CD4-positive, alpha-beta T cell treated with Interferon alpha-2 for 1 hour (primary cell): ENCODE results near the gene SNRPN.
"Not testable (repeated sequence)": the region's sequence is repeated elsewhere in the genome, so short reads cannot be mapped to it uniquely, and the experiment has no call there.

Experiments
- DNase-seq, 2 donors: peaks; one replicate each; pipeline ENCODE4 v3.0.0-alpha.2; 2020 to 2022

The SNRPN gene

DNA sequence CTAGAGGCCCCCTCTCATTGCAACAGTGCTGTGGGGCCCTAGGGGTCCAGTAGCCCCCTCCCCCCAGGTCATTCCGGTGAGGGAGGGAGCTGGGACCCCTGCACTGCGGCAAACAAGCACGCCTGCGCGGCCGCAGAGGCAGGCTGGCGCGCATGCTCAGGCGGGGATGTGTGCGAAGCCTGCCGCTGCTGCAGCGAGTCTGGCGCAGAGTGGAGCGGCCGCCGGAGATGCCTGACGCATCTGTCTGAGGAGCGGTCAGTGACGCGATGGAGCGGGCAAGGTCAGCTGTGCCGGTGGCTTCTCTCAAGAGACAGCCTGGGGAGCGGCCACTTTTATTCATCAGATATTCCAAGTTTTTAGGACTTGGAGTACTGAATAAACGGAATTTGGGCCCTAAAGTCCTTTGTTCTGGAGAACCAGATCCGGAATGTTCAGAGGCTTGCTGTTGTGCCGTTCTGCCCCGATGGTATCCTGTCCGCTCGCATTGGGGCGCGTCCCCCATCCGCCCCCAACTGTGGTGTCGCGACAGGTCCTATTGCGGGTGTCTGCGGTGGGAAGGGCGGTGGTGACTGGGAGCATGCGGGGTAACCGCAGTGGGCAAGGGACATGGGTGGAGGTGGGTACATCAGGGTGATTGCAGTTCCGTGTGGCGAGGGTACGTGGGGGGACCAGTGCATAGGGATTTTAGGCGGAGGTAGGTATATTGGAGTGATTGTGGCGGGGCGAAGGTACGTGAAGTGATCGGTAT lies at the start of gene SNRPN, which contains the start of gene SNURF:
Gene SNRPN (plus strand): TSS at position 205 of the 748 bp plus-strand sequence. CDS start 19,467 bp downstream, outside the sequence.
Gene SNURF (plus strand): TSS at position 205 of the 748 bp plus-strand sequence. CDS start 62 bp downstream, at position 267.
- peak; percentile 59 to 68 for DNase-seq

DNA sequence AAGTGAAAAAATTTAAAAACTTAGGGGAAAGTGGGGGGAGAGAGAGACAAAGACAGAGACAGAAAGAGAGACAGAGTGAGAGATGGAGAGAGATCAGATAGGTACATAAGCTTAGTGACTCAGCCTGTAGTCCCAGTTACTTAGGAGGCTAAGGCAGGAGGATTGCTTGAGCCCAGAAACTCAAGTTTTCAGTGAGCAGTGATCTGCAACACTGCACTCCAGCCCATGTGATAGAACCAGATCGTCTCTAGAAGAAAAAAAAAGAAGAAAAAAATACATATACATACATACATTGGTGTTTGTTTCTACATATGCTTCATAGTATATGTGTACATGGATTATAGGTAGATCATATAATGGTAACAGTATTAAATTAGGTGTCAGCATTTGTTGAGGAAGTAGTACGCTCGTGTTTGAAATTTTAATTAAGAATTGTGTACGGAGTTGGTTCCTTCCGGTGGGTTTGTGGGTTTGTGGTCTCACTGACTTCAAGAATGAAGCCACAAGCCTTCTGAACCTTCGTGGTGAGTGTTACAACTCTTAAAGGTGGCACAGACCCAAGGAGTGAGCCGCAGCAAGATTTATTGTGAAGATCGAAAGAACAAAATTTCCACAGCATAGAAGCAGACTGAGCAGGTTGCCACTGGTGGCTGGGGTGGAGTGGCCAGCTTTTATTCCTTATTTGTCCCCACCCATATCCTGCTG lies 38.3 kb upstream of the SNRPN start:
- peak in 1 of 2 donors; percentile 1 for DNase-seq

DNA sequence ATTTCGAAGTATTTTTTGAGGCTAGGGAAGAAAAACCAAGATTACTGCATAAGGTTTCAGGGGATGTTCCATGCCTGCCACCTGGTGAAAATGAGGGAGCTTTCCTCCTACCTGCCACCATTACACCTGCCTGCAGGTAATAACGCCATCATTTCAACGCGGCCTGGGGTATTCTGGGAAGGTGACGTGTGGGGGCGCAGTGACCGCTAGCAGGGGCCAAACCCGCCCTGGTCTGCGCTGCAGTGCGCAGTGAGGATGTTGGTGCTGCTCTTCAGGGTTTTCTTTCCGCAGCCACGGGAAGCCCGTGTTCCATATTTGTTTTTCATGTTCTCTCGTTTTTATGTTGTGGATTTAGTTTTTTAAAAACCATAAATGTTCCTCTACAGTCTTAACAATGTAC lies 37.4 kb upstream of the SNRPN start:
- no peak for DNase-seq

DNA sequence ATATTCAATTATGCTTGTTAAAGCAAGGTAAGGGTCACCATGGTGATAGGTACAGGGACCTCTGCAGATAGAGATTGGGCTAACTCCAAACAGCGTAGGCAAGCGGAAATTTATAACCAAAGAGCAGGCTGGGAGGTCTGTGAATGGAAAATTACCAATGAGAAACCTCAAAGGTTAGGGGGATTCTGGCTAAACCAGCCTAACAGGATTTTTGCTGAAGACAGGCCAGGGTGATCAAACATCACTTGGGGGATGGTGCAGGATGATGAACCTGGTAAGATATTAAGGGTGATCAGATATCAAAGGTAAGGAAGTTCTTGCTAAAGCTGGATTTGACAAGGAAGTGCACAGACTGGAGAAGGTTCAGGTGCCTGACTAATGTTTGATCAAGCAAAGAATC lies 35.3 kb upstream of the SNRPN start:
- DNase-seq = no peak

DNA sequence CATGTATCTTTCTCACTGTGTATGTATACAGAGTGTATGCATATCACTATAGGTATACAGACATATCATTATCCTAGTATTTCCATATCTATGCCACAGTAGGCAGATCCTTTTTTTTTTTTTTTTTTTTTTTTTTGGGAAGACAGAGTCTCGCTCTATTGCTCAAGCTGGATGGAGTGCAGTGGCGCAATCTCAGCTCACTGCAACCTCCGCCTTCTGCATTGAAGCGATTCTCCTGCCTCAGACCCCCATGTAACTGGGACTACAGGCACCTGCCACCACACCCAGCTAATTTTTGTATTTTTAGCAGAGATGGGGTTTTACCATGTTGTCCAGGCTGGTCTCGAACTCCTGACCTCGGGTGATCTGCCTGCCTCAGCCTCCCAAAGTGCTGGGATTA lies 32.0 kb upstream of the SNRPN start:
- DNase-seq = not testable (repeated sequence)

DNA sequence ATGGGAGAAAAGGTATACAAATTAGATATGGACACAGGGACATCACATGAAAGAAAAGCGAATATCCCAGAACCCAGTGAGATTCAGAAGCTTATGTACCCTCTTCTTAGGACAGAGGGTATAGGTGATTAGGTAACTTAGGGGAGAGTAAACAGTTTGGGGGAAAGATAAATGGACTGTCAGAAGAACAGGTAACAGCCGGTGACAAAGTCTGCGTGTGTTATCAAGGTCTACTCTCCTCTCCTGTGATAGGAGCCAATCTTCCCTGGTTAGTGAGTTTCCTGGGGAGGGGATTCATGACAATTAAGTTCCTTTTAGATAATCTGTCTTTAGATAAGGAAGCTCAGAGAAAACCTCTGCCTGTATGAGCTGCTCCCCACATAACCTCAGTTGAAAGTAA lies 30.6 kb upstream of the SNRPN start:
- no peak for DNase-seq

DNA sequence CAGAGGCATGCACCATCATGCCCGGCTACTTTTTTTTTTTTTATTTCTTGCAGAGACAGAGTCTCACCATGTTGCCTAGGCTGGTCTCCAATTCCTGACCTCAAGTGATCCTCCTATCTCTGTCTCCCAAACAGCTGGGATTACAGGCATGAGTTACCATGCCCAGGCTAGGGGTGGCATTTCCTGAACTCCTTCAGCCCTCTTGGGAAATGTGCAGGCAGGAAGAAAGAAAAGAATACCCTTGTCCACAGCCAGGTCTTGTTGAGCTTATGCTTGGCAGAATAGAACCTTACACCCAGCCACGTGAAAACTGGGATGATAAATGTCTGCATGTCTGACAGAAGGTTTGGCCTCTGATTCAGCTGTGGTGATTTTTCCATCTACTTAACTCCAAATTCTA lies 30.2 kb upstream of the SNRPN start:
- no peak for DNase-seq

DNA sequence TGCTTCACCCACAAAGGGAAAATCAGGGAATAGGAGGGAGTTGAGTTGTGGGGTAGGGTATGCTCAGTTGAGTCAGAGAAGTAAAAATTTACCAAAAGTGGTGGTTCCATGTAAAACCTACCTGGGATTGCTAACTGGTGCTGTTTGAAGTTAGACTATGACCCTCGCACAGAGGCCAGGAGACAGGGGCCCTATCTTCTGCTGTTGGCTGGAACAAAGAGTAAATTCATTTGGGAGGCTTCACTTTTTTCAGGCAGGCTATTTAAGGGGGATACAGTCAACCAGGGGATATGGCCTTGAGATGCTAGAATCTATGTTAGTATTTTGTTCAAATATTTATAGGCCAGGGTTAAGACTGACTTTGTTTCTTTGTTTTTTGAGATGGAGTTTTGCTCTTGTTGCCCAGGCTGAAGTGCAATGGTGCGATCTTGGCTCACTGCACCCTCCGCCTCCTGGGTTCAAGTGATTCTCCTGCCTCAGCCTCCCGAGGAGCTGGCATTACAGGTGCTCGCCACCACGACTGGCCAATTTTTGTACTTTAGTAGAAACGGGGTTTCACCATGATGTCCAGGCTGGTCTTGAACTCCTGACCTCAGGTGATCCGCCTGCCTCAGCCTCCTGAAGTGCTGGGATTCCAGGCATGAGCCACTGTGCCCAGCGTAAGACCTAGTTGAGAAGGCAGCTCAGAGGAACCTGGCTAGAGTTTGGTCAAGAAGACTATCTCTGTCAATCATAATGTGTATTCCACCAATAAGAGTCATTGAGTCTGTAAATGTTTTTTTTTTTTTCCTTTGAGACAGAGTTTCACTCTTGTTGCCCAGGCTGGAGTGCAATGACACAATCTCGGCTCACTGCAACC lies 22.7 kb upstream of the SNRPN start:
- not testable (repeated sequence) for DNase-seq

DNA sequence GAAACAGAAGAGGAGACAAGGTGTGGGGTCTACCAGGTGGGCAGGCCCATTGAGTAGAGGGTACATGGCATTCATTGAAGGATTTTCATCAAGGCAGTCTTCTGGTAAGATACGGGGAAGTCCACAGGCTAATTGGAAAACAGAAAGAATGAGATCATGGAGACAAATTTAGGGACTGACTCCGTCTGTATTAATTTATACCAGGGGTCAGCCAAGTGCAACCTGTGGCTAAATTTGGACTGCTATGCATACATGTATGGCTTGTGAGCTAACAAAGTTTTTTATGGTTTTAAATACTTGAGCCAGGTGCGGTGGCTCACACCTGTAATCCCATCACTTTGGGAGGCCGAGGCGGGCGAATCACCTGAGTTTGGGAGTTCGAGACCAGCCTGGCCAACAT lies 21.1 kb upstream of the SNRPN start:
- no peak for DNase-seq

DNA sequence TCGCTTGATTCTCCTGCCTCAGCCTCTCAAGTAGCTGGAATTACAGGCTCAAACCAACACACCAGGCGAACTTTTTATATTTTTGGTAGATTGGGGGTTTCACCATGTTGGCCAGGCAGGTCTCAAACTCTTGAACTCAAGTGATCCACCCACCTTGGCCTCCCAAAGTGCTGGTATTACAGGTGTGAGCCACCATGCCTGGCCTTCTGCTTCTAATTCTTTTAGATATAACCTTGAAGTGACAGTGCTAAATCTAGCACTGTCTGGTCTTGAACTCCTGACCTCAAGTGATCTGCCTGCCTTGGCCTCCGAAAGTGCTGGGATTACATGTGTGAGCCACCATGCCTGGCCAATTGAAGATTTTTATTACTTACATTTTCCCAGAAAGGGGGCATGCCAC lies 16.6 kb upstream of the SNRPN start:
- not testable (repeated sequence) for DNase-seq

DNA sequence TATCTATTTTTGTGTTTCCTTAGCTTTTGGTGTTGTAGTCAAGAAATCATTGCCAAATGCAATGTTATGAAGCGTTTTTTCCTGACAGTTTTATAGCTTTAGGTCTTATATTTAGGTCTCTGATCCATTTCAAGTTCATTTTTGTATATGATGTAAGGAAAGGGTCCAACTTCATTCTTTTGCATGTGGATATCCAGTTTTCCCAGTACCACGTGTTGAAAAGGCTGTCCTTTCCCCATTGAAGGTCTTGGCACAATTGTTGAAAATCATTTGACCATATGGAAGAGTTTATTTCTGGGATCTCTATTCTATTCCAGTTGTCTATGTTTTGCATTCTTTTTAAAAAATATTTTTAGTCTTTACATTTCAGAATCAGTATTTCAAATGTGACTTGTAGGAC lies 14.6 kb upstream of the SNRPN start:
- no peak for DNase-seq

DNA sequence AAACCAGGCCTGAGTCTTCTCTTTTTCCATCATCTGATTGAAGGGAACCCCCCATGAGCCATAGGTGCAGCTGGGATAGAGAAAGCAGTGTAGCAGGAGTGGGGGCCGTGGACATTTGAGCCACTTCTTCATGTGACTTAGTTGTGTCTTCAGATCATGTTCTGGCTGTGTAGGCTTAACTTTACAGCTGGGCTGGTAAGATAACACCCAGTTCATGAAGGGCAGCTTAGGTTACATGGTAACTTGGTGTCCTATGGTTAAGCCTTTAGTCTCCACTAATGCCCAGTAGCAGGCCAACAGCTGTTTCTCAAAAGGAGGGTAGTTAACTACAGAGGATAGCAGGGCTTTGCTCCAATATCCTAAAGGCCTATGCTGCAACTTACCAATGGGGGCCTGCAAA lies 11.4 kb upstream of the SNRPN start:
- no peak for DNase-seq

DNA sequence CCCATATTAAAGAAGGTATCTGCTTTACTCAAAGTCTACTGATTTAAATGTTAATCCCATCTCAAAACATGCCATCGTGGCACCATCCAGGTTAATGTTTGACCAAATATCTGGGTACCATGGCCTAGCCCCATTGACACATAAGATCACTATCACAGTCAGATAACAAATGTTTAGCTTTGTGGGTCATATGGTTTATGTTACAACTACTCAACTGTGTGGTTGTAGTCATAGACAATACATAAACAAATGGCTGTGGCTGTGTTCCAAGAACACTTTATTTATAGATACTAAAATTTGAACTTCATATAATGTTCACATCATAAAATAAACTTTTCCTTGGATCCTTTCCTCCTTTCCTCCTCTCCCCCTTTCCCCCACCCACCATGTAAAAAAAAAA lies 9.8 kb upstream of the SNRPN start:
- DNase-seq = no peak

DNA sequence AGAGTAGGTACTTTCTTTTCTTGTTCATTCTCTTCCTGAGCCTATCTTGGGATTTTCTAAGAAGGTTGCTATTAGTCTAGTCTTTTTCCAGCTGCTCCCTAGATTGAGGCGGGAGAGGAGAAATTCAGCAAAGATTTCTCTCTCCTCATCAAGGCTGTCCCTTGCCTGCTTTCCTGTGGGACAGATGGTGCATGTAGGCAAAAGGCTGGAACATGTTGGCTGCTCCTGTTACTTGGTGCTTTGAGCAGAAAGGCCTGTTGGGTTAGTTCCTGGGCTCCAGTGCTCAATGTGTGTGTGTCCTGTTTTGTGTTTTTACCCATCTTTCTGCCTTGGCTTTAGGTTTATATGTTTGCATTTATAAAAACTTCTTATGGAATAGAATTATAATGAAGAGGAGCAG lies 9.1 kb upstream of the SNRPN start:
- DNase-seq = no peak

DNA sequence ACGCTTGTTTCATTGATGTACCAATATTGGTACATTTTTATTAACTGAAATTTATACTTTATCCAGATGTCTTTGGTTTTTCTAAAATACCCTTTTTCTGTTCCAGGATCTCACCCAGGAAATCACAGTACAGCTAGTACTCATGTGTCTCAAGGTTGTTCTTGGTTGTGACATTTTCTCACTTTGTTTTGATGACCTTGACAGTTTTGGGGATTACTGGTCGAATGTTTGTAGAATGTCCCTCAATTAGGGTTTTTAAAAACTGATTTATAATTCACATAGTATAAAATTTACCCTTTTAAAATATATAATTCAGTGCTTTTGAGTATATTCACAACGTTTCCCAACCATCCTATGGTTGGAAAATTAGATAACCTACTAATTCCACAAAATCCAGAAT lies 6.3 kb upstream of the SNRPN start:
- DNase-seq = no peak

DNA sequence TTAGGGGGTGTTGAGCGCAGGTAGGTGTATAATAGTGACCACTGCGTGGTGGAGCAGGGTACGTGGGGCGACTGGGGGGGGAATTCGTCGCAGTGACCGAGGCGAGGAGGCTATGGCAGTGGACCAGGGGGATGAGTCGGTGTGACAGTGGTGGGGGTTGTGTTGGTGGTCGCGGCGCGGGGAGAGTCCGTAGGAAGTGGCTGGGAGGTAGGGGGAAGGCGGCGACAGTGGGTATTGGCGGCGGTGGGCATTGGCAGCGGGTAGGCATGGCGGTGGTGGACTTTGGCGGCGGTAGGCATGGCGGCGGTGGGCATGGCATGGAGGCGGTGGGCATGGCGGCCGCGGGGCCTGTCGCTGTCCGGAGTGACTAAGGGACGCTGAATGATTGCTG lies 739 bp downstream of the SNRPN start:
- peak in 1 of 2 donors; percentile 26 for DNase-seq

DNA sequence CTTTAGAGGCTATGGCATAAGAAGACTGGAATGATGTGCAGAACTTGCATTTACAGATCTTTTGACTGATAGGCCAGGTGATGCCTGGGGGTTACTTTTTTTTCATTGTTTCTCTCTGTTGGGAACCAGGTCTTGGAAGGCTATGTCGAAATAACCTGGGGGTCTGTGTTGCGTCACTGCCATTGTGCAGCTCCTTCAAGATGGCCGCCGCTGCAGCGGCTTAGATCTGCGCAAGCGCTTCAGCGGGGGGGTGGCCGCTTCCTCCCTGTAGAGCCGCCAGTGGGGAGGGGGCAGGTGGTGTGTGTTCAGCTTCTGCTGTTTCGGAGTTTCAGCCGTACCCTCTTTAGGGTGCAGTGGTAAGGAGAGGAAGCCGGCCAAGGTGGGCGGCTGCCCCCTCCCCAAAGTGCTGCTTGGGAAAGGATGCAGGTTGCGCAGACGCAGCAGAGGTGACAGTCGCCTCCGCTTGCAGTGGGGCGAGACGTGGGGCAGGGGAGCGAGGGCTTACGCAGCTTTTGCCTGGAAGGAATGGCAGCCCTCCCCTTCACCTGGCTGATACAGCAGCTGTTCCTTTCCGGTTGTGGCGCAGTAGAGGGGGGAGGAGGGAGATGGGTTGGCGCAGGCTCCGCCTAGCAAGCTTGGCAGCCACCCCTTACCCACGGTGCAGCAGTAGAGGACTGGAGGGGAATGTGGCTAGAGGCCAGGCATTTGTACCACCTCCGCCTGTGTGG lies 1.5 kb downstream of the SNRPN start:
- DNase-seq = peak; percentile 81 to 83

DNA sequence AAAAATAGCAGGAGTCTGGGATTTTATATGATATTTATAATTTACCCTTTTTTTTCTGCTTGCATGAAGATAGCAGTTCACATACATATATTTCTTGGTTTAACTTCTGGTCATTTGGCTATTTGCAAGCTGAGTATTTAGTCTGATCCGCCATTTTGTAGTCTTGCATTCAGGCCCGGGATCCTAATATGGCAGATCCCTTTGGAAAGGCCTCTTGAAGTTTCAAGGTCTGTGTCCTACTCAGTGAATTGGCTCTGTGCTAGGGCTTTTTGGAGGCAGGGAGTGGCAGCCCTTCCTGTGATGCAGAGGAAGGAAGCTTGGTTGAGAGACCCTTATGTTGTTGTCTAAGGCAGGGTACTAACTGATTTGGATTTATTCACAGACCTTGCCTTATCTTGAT lies 2.9 kb downstream of the SNRPN start:
- DNase-seq = no peak

DNA sequence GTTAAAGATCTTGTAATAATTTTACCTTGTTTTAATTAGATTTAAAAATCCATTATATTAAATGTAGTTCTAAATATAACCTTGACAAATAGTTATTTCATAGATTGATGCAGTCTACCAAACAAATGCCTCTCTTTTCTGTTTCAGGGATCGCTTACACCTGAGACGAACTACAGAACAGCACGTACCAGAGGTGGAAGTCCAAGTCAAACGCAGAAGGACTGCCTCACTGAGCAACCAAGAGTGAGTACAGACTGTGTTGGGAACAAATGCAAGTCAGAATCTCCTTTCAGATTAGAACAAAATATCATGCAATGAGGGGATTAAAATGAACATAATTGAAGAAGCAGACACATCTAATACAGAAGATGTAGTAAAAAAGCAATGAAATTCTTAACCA lies 7.2 kb downstream of the SNRPN start:
- DNase-seq = no peak

DNA sequence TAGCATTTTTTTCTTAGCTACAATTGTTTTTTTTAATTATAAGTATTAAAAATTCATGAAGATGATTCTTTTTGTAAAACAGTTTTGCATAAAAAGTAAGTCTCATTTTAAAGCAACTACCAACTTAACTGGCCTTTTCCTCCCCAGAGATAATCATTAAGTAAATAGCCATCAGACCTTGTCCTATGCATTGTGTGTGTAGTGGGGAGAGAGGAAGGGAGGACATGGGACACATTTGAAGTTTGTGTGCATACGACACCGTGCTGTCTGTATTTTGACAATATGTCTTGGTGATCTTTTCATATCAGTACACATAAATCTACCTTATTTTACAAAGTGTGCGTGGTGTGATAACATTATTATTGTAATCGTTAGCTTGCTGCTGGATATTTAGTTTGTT lies 8.1 kb downstream of the SNRPN start:
- DNase-seq = no peak

DNA sequence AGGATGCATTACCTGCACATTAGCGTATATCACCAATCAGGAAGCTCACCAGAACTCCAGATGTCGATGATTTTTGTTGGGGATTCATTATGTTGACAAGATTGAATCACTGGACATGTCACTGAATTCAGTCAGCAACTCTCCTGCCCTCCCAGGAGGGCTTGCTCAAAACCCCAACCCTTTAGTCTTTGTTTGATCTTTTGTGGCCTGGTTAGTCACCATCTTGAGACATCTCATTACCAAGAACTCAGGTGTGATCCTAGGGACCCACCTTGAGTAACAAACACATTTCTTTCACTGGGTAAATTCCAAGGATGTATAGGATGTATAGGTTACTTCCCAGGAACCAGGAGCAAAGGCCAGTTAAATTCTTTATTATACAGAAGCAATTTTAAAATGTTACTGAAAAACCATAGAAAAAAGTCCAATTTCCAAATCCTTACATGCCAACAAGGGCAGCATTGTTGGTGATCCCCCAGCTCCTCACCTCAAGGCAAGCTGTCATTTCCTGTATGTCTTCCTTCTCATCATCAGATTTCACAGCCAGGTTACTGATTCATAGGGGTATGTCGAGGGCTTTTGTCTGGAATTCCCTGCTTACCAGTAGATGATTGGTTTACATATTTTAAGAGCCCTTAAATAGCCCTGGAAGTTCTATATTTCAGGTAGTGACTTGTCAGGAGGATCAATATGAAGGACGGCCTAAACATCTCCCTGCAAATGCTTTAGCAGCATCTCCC lies 11.7 kb downstream of the SNRPN start:
- DNase-seq = no peak

DNA sequence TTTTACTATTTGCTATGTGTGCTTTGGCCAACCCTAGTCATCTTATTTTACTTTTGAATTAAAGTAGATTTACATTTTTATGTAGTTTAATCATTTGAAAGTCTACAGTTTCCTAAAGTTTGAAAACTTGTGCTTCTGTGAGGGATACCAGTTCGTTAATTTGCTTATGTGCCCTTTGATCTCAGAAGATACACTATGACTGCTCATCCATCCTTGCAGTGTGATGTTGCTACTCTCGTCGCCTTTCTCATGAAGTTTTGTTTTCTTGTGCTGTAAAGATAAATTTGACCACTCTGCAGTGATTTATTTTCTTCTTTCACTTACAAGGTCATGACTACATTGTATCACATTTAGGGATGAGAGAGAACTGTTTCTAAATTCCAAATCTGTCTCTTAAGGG lies 16.3 kb downstream of the SNRPN start:
- DNase-seq = no peak
